GM12878 (cell line): ENCODE results near the gene CTNNA3. TPM values are rescaled to one million over a fixed set of nuclear protein-coding genes. Genes with fewer than 3 reads are reported as not detected.

ENCODE experiments used
- BRCA1 ChIP-seq: IDR thresholded peaks from 2 replicates; pipeline ENCODE4 v1.6.1; 2011; ENCODE audit warnings: low read depth, low read length, improper control_type of control experiment
- GATAD2B ChIP-seq: fragments of 450-650 bp; conservative IDR thresholded peaks from 2 replicates; pipeline ENCODE4 v1.6.1; 2017; ENCODE audit warnings: low read depth, mild to moderate bottlenecking, moderate library complexity
- KAT2A ChIP-seq: conservative IDR thresholded peaks from 2 replicates; pipeline ENCODE4 v1.6.1; 2011; ENCODE audit warnings: low read depth, low read length; ENCODE audit not compliant: control insufficient read depth
- MYB ChIP-seq: fragments of 150-350 bp; IDR thresholded peaks from 2 replicates; pipeline ENCODE4 v1.6.1; 2014; ENCODE audit warnings: mild to moderate bottlenecking, low read depth, low read length, borderline replicate concordance
- NKRF ChIP-seq: fragments of 450-650 bp; conservative IDR thresholded peaks from 2 replicates; pipeline ENCODE4 v1.6.1; 2017; ENCODE audit warnings: mild to moderate bottlenecking, moderate library complexity
- PBX3 ChIP-seq: IDR thresholded peaks from 2 replicates; pipeline ENCODE4 v1.6.1; 2011; ENCODE audit warnings: mild to moderate bottlenecking, low read depth, low read length, moderate library complexity; ENCODE audit not compliant: insufficient replicate concordance
- RCOR1 ChIP-seq: conservative IDR thresholded peaks from 2 replicates; pipeline ENCODE4 v1.6.1; 2012; ENCODE audit warnings: low read depth, low read length, improper control_type of control experiment
- SMARCA5 ChIP-seq: fragments of 450-650 bp; IDR thresholded peaks from 2 replicates; pipeline ENCODE4 v1.6.1; 2017; ENCODE audit warnings: mild to moderate bottlenecking
- SPI1 ChIP-seq: IDR thresholded peaks from 2 replicates; pipeline ENCODE4 v1.6.1; 2011; ENCODE audit warnings: low read depth, mild to moderate bottlenecking, low read length, moderate library complexity, borderline replicate concordance; ENCODE audit not compliant: insufficient read depth
- SREBF2 ChIP-seq: IDR thresholded peaks from 2 replicates; pipeline ENCODE4 v1.6.1; 2012; ENCODE audit warnings: mild to moderate bottlenecking, low read length
- TCF12 ChIP-seq: IDR thresholded peaks from 2 replicates; pipeline ENCODE4 v1.6.1; 2011; ENCODE audit warnings: low read depth, mild to moderate bottlenecking, low read length
- polyA plus RNA-seq, 11 experiments: library from polyadenylated mRNA; depleted of rRNA in 4 of 11; unstranded in 6 of 11; stranded (reverse) in 5 of 11; fragments of >200 nt; fragmentation: Nextera tagmentation in 4 of 11; fragmentation: Illumina TruSeq in 1 of 11; extraction: Ambion mirVana in 4 of 11; extraction: Trizol in 1 of 11; gene quantifications; 1 replicate in 1 of 11; 2 replicates in 10 of 11; pipeline versions ENCODE4 v1.2.1 to v1.2.3, GENCODE V29; 2011 to 2016; ENCODE audit warnings: inconsistent platforms in 2 of 11, missing spikeins in 2 of 11, low read depth in 1 of 11
- total RNA-seq, 4 experiments: library from RNA; depleted of rRNA in 3 of 4; stranded (reverse); fragments of >200 nt in 3 of 4; fragmentation: Illumina TruSeq in 1 of 4; extraction: Trizol in 1 of 4; gene quantifications; 2 replicates each; pipeline versions ENCODE4 v1.2.1 to v1.2.3, GENCODE V29; 2013 to 2021
- TF ChIP-seq, protein P1 (sequence below): fragments of 450-650 bp; formaldehyde crosslinking; IDR thresholded peaks from 2 replicates; pipeline ENCODE4 v1.4.0; 2020; ENCODE audit warnings: mild to moderate bottlenecking, moderate library complexity
- TF ChIP-seq, protein P2 (sequence below): fragments of 150-350 bp; IDR thresholded peaks from 2 replicates; pipeline ENCODE4 v1.6.1; 2014; ENCODE audit warnings: mild to moderate bottlenecking, low read depth, low read length
- TF ChIP-seq, protein P3 (sequence below): IDR thresholded peaks from 2 replicates; pipeline ENCODE4 v1.6.1; 2011; ENCODE audit warnings: low read depth, low read length, improper control_type of control experiment, borderline replicate concordance
- TF ChIP-seq, protein P4 (sequence below): fragments of 450-650 bp; IDR thresholded peaks from 2 replicates; pipeline ENCODE4 v1.6.1; 2017; ENCODE audit warnings: mild to moderate bottlenecking, moderate library complexity

CTNNA3 gene
- total and polyA plus RNA-seq, 10 of the 15 experiments (the other 5 are each of a cell fraction or from before 2014, with no cell fraction given) = under 0.01 to 4.5 (median 0.22) TPM; not detected in 2

GRCh38 chr10:66804962-66805361, 891.0 kb downstream of the CTNNA3 start (continued):
- TF ChIP-seq, protein P1, sequence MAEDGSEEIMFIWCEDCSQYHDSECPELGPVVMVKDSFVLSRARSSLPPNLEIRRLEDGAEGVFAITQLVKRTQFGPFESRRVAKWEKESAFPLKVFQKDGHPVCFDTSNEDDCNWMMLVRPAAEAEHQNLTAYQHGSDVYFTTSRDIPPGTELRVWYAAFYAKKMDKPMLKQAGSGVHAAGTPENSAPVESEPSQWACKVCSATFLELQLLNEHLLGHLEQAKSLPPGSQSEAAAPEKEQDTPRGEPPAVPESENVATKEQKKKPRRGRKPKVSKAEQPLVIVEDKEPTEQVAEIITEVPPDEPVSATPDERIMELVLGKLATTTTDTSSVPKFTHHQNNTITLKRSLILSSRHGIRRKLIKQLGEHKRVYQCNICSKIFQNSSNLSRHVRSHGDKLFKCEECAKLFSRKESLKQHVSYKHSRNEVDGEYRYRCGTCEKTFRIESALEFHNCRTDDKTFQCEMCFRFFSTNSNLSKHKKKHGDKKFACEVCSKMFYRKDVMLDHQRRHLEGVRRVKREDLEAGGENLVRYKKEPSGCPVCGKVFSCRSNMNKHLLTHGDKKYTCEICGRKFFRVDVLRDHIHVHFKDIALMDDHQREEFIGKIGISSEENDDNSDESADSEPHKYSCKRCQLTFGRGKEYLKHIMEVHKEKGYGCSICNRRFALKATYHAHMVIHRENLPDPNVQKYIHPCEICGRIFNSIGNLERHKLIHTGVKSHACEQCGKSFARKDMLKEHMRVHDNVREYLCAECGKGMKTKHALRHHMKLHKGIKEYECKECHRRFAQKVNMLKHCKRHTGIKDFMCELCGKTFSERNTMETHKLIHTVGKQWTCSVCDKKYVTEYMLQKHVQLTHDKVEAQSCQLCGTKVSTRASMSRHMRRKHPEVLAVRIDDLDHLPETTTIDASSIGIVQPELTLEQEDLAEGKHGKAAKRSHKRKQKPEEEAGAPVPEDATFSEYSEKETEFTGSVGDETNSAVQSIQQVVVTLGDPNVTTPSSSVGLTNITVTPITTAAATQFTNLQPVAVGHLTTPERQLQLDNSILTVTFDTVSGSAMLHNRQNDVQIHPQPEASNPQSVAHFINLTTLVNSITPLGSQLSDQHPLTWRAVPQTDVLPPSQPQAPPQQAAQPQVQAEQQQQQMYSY (CRISPR knock-in tag) = no peak
- TF ChIP-seq BRCA1 = no peak
- TF ChIP-seq SMARCA5 = no peak
- TF ChIP-seq, protein P2, sequence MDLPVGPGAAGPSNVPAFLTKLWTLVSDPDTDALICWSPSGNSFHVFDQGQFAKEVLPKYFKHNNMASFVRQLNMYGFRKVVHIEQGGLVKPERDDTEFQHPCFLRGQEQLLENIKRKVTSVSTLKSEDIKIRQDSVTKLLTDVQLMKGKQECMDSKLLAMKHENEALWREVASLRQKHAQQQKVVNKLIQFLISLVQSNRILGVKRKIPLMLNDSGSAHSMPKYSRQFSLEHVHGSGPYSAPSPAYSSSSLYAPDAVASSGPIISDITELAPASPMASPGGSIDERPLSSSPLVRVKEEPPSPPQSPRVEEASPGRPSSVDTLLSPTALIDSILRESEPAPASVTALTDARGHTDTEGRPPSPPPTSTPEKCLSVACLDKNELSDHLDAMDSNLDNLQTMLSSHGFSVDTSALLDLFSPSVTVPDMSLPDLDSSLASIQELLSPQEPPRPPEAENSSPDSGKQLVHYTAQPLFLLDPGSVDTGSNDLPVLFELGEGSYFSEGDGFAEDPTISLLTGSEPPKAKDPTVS = no peak
- no peak for TF ChIP-seq SPI1
- TF ChIP-seq, protein P3, sequence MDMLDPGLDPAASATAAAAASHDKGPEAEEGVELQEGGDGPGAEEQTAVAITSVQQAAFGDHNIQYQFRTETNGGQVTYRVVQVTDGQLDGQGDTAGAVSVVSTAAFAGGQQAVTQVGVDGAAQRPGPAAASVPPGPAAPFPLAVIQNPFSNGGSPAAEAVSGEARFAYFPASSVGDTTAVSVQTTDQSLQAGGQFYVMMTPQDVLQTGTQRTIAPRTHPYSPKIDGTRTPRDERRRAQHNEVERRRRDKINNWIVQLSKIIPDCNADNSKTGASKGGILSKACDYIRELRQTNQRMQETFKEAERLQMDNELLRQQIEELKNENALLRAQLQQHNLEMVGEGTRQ = no peak
- no peak for TF ChIP-seq RCOR1
- no peak for TF ChIP-seq KAT2A
- TF ChIP-seq, protein P4, sequence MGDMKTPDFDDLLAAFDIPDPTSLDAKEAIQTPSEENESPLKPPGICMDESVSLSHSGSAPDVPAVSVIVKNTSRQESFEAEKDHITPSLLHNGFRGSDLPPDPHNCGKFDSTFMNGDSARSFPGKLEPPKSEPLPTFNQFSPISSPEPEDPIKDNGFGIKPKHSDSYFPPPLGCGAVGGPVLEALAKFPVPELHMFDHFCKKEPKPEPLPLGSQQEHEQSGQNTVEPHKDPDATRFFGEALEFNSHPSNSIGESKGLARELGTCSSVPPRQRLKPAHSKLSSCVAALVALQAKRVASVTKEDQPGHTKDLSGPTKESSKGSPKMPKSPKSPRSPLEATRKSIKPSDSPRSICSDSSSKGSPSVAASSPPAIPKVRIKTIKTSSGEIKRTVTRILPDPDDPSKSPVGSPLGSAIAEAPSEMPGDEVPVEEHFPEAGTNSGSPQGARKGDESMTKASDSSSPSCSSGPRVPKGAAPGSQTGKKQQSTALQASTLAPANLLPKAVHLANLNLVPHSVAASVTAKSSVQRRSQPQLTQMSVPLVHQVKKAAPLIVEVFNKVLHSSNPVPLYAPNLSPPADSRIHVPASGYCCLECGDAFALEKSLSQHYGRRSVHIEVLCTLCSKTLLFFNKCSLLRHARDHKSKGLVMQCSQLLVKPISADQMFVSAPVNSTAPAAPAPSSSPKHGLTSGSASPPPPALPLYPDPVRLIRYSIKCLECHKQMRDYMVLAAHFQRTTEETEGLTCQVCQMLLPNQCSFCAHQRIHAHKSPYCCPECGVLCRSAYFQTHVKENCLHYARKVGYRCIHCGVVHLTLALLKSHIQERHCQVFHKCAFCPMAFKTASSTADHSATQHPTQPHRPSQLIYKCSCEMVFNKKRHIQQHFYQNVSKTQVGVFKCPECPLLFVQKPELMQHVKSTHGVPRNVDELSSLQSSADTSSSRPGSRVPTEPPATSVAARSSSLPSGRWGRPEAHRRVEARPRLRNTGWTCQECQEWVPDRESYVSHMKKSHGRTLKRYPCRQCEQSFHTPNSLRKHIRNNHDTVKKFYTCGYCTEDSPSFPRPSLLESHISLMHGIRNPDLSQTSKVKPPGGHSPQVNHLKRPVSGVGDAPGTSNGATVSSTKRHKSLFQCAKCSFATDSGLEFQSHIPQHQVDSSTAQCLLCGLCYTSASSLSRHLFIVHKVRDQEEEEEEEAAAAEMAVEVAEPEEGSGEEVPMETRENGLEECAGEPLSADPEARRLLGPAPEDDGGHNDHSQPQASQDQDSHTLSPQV = no peak
- no peak for TF ChIP-seq MYB
- TF ChIP-seq PBX3 = no peak
- TF ChIP-seq GATAD2B = no peak
- no peak for TF ChIP-seq NKRF
- TF ChIP-seq SREBF2 = no peak
- TF ChIP-seq TCF12 = no peak
